ENCODE results near the gene DPP8. TPM values are rescaled to one million over a fixed set of nuclear protein-coding genes. Genes with fewer than 3 reads are reported as not detected.
"Not testable (repeated sequence)": the region's sequence is repeated elsewhere in the genome, so short reads cannot be mapped to it uniquely, and the experiment has no call there.

The DPP8 gene
- total RNA-seq, 3 donors from 2014 or later (not counting 1 experiment from before 2014, with no cell fraction given), result 51.7 to 64.8 (median 62.4) TPM

DNA sequence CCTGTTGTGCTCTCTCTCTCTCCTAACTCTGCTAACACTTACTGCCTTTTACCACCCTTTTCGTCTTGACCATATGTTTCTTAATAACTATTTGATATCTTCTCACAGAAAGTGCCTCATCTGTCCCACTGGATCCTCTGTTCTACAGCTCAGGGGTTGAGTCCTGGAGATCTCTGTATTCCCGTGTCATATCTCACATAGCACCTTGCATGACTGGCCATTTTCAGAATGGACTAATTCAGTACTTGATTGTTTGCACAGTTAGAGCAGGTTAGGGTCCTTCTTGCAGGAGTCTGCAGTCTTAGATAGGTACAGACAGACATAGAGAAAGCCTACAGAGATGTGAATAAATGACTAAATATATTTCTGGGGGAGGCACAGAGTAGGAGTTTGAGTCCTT is 33.7 kb upstream of the DPP8 start:
- Mint-ChIP-seq H3K4me1 (peaks cover 10 to 15% of the 10 kb centered on the region in 2 donors), H3K4me3 (no peak overlapping the region), H3K27me3 (ENCODE audit: low read depth in 2 of 2) (no peaks in the 10 kb centered on the region), H3K9me3 (no peaks in the 10 kb centered on the region), H3K27ac (no peak overlapping the region), H3K36me3 (no peaks in the 10 kb centered on the region)
- no peaks in the 10 kb centered on the region for H3K4me1 ChIP-seq (ENCODE audit: control insufficient read depth, insufficient read depth, low read length)
- H3K27ac ChIP-seq (ENCODE audit: low read length), result no peak overlapping the region
- 84% methylated on average over 2 of the region's 2 CpGs for WGBS (ENCODE audit: insufficient coverage)
- DNase-seq (no peak), ATAC-seq (no peak)
- H3K36me3 ChIP-seq (ENCODE audit: control insufficient read depth, insufficient read depth, low read length), result no peaks in the 10 kb centered on the region
- intact Hi-C loops (cut with micrococcal nuclease), result no loop called here
- H3K27me3 ChIP-seq (ENCODE audit: control insufficient read depth, insufficient read depth, low read length), result no peaks in the 10 kb centered on the region
- TF ChIP-seq, protein P1, sequence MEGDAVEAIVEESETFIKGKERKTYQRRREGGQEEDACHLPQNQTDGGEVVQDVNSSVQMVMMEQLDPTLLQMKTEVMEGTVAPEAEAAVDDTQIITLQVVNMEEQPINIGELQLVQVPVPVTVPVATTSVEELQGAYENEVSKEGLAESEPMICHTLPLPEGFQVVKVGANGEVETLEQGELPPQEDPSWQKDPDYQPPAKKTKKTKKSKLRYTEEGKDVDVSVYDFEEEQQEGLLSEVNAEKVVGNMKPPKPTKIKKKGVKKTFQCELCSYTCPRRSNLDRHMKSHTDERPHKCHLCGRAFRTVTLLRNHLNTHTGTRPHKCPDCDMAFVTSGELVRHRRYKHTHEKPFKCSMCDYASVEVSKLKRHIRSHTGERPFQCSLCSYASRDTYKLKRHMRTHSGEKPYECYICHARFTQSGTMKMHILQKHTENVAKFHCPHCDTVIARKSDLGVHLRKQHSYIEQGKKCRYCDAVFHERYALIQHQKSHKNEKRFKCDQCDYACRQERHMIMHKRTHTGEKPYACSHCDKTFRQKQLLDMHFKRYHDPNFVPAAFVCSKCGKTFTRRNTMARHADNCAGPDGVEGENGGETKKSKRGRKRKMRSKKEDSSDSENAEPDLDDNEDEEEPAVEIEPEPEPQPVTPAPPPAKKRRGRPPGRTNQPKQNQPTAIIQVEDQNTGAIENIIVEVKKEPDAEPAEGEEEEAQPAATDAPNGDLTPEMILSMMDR (IDR thresholded peaks at IDR 0.05), result no peak
- no peaks in the 10 kb centered on the region for H3K9me3 ChIP-seq (ENCODE audit: control insufficient read depth, insufficient read depth, low read length)
- no peak overlapping the region for H3K4me3 ChIP-seq (ENCODE audit: low read length)

DNA sequence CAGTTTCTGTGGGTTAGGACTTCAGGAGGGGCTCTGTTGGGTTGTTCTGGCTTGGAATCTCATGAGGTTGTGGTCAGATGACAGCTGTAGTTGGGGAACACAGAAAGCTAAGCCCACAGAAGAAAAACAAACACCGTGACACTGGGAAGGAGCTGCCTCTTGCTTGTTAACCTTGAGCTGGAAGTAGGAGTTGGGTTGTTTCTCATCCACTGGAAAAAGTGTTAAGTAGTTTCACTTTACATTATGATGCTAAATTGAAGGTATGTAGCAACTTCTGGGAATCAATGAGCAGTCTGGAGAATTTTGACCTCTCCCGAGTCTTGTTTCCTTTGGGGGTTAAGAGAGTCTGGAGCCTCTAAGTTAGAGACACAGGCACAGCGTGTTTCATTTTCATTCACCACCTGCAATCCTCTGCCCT is 33.2 kb upstream of the DPP8 start:
- DNase-seq, result no peak
- TF ChIP-seq, protein P1 (IDR thresholded peaks at IDR 0.05), result no peak
- no peaks in the 10 kb centered on the region for H3K27me3 ChIP-seq (ENCODE audit: control insufficient read depth, insufficient read depth, low read length)
- H3K9me3 Mint-ChIP-seq, result no peaks in the 10 kb centered on the region
- WGBS (ENCODE audit: insufficient coverage), result 76% methylated on average over 3 of the region's 3 CpGs
- H3K27ac Mint-ChIP-seq, result no peak overlapping the region
- no peaks in the 10 kb centered on the region for H3K27me3 Mint-ChIP-seq (ENCODE audit: low read depth in 2 of 2)
- no peak overlapping the region for H3K27ac ChIP-seq (ENCODE audit: low read length)
- intact Hi-C loops (cut with micrococcal nuclease), result no loop called here
- no peak overlapping the region for H3K4me3 ChIP-seq (ENCODE audit: low read length)
- H3K9me3 ChIP-seq (ENCODE audit: control insufficient read depth, insufficient read depth, low read length), result no peaks in the 10 kb centered on the region
- H3K4me3 Mint-ChIP-seq, result no peak overlapping the region
- ATAC-seq, result no peak
- H3K36me3 ChIP-seq (ENCODE audit: control insufficient read depth, insufficient read depth, low read length), result no peaks in the 10 kb centered on the region
- H3K4me1 ChIP-seq (ENCODE audit: control insufficient read depth, insufficient read depth, low read length), result no peaks in the 10 kb centered on the region
- no peaks in the 10 kb centered on the region for H3K36me3 Mint-ChIP-seq
- H3K4me1 Mint-ChIP-seq, result peaks cover 10 to 15% of the 10 kb centered on the region in 2 donors

DNA sequence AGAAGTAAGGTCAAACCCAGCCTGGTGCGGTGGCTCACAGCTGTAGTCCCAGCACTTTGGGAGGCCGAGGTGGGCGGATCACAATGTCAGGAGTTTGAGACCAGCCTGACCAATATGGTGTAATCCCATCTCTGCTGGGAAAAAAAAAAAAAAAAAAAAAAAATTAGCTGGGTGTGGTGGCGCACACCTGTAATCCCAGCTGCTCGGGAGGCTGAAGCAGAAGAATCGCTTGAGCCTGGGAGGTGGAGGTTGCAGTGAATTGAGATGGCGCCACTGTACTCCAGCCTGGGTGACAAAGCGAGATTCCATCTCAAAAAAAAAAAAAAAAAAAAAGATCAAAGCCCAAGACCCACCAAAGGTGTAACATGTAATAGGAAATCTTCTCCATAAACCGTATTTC is 31.8 kb upstream of the DPP8 start:
- H3K36me3 Mint-ChIP-seq; H3K4me3 Mint-ChIP-seq; ATAC-seq; H3K9me3 Mint-ChIP-seq; intact Hi-C loops (cut with micrococcal nuclease); H3K27ac Mint-ChIP-seq; H3K27me3 Mint-ChIP-seq (ENCODE audit: low read depth in 2 of 2); H3K4me1 ChIP-seq (ENCODE audit: control insufficient read depth, insufficient read depth, low read length); DNase-seq; H3K27me3 ChIP-seq (ENCODE audit: control insufficient read depth, insufficient read depth, low read length); H3K4me3 ChIP-seq (ENCODE audit: low read length); H3K36me3 ChIP-seq (ENCODE audit: control insufficient read depth, insufficient read depth, low read length); H3K9me3 ChIP-seq (ENCODE audit: control insufficient read depth, insufficient read depth, low read length); H3K27ac ChIP-seq (ENCODE audit: low read length): not testable (repeated sequence)
- peaks cover 10 to 15% of the 10 kb centered on the region in 2 donors for H3K4me1 Mint-ChIP-seq
- WGBS (ENCODE audit: insufficient coverage), result 100% methylated on average over 3 of the region's 9 CpGs

DNA sequence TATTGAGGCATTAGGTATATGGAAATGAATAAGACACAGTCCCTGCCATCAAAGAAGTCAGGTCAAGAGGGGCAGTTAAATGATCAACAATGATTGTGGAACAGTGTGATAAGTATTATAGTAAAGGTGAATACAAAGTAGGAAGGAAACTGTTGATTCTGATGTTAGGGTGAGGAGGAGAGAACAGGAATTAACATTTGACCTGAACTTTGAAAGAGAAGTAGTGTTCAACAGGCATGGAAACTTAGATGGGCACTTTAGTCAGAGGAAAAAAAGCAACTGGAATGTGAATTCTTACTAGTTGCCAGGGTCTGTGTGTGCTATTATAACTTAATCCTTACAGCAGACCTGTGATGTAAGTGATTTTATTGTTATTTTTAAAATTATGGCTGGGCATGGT is 30.4 kb upstream of the DPP8 start:
- no peaks in the 10 kb centered on the region for H3K36me3 Mint-ChIP-seq
- ATAC-seq, result no peak
- H3K27ac Mint-ChIP-seq, result no peak overlapping the region

More for the DNA sequence above, 30.4 kb upstream of the DPP8 start:
- Mint-ChIP-seq H3K27me3 (ENCODE audit: low read depth in 2 of 2) (no peaks in the 10 kb centered on the region), H3K4me3 (no peak overlapping the region), H3K9me3 (no peaks in the 10 kb centered on the region), H3K4me1 (peaks cover 10 to 15% of the 10 kb centered on the region in 2 donors)
- no peaks in the 10 kb centered on the region for H3K36me3 ChIP-seq (ENCODE audit: control insufficient read depth, insufficient read depth, low read length)
- H3K4me3 ChIP-seq (ENCODE audit: low read length), result no peak overlapping the region
- TF ChIP-seq, protein P1 (IDR thresholded peaks at IDR 0.05), result no peak
- H3K27me3 ChIP-seq (ENCODE audit: control insufficient read depth, insufficient read depth, low read length), result no peaks in the 10 kb centered on the region
- no peaks in the 10 kb centered on the region for H3K9me3 ChIP-seq (ENCODE audit: control insufficient read depth, insufficient read depth, low read length)
- no peaks in the 10 kb centered on the region for H3K4me1 ChIP-seq (ENCODE audit: control insufficient read depth, insufficient read depth, low read length)
- intact Hi-C loops (cut with micrococcal nuclease), result no loop called here
- DNase-seq, result no peak
- no peak overlapping the region for H3K27ac ChIP-seq (ENCODE audit: low read length)
